ENCODE measurements around the gene ST3GAL3.
A peak's percentile ranks its signal among the peaks of the same experiment; 100 is the strongest.
"Not testable (repeated sequence)": the region's sequence is repeated elsewhere in the genome, so short reads cannot be mapped to it uniquely, and the experiment has no call there.

Gene ST3GAL3

GRCh38 chr1:43760745-43761317, 53.5 kb downstream of the ST3GAL3 start:
- DNase-seq, result peak; percentile 55

GRCh38 chr1:43763497-43763973, 56.2 kb downstream of the ST3GAL3 start:
- DNase-seq, result peak; percentile 86

- DNase-seq, result no peak
These were observed 57.2 kb downstream of the ST3GAL3 start for GRCh38 chr1:43764581-43764980.

- no peak for DNase-seq
These were observed 58.9 kb downstream of the ST3GAL3 start for GRCh38 chr1:43766086-43766784.

GRCh38 chr1:43766818-43767525, 59.6 kb downstream of the ST3GAL3 start:
- DNase-seq, result no peak

GRCh38 chr1:43768168-43768567, 60.8 kb downstream of the ST3GAL3 start:
- no peak for DNase-seq

- no peak for DNase-seq
These were observed 62.1 kb downstream of the ST3GAL3 start for GRCh38 chr1:43769350-43769908.

GRCh38 chr1:43770111-43770510, 62.8 kb downstream of the ST3GAL3 start:
- no peak for DNase-seq

GRCh38 chr1:43772978-43773377, 65.6 kb downstream of the ST3GAL3 start:
- no peak for DNase-seq

- no peak for DNase-seq
These were observed 66.5 kb downstream of the ST3GAL3 start for GRCh38 chr1:43773821-43774220.

- no peak for DNase-seq
These were observed 67.0 kb downstream of the ST3GAL3 start for GRCh38 chr1:43774359-43774758.

- peak; percentile 29 for DNase-seq
These were observed 68.9 kb downstream of the ST3GAL3 start for GRCh38 chr1:43776043-43776761.

- not testable (repeated sequence) for DNase-seq
These were observed 70.6 kb downstream of the ST3GAL3 start for GRCh38 chr1:43777916-43778315.

GRCh38 chr1:43779266-43779665, 71.9 kb downstream of the ST3GAL3 start:
- DNase-seq, result peak; percentile 5

GRCh38 chr1:43779805-43780403, 72.6 kb downstream of the ST3GAL3 start:
- DNase-seq, result no peak

GRCh38 chr1:43781574-43781973, 74.2 kb downstream of the ST3GAL3 start:
- no peak for DNase-seq

- no peak for DNase-seq
These were observed 75.8 kb downstream of the ST3GAL3 start for GRCh38 chr1:43783096-43783670.

- DNase-seq, result no peak
These were observed 76.4 kb downstream of the ST3GAL3 start for GRCh38 chr1:43783671-43784205.

GRCh38 chr1:43786201-43786958, 79.0 kb downstream of the ST3GAL3 start:
- no peak for DNase-seq

GRCh38 chr1:43786960-43787359, 79.6 kb downstream of the ST3GAL3 start:
- no peak for DNase-seq
